Heart left ventricle (tissue), 16 donors: Measurements from ENCODE around the gene TSC2. TPM values are rescaled to one million over a fixed set of nuclear protein-coding genes. Genes with fewer than 3 reads are reported as not detected.

Source experiments
- ATAC-seq, 4 donors: fragments of 200-7000 bp; cut with Tn5 transposase; one replicate each; pipeline ENCODE4 v1.9.1; 2020 to 2022; ENCODE audit warnings: moderate library complexity in 4 of 4, mild to moderate bottlenecking in 3 of 4, moderate number of reproducible peaks in 1 of 4
- DNase-seq, 5 donors: peaks; one replicate each; pipeline ENCODE4 v3.0.0-alpha.2; 2020
- H3K27ac ChIP-seq, 12 donors: fragments of 200-600 bp; sonication (generic) in 4 of 12; one replicate each; pipeline versions ENCODE4 v1.5.0 to v1.8.0; 2016 to 2022; ENCODE audit warnings: mild to moderate bottlenecking in 2 of 12
- H3K27me3 ChIP-seq, 9 donors: fragments of 200-600 bp; sonication (generic) in 2 of 9; one replicate each; pipeline versions ENCODE4 v1.5.1 to v1.8.0; 2016 to 2022; ENCODE audit warnings: mild to moderate bottlenecking in 3 of 9
- H3K36me3 ChIP-seq, 9 donors: fragments of 200-600 bp; sonication (generic) in 2 of 9; one replicate each; pipeline versions ENCODE4 v1.5.0 to v1.8.0; 2018 to 2022; ENCODE audit warnings: mild to moderate bottlenecking in 2 of 9
- H3K4me1 ChIP-seq, 12 donors: fragments of 200-600 bp; sonication (generic) in 4 of 12; one replicate each; pipeline versions ENCODE4 v1.5.0 to v1.8.0; 2016 to 2022; ENCODE audit warnings: mild to moderate bottlenecking in 3 of 12
- H3K4me3 ChIP-seq, 12 donors: fragments of 200-600 bp; sonication (generic) in 4 of 12; one replicate each; pipeline versions ENCODE4 v1.5.0 to v1.8.0; 2017 to 2022; ENCODE audit warnings: mild to moderate bottlenecking in 9 of 12, moderate library complexity in 4 of 12
- H3K9me3 ChIP-seq, 12 donors: fragments of 200-600 bp; sonication (generic) in 4 of 12; one replicate each; pipeline versions ENCODE4 v1.5.0 to v1.8.0; 2016 to 2022; ENCODE audit warnings: mild to moderate bottlenecking in 1 of 12
- POLR2A ChIP-seq, 2 donors: fragments of 450-650 bp; IDR thresholded peaks; one replicate each; pipeline ENCODE4 v1.6.1; 2017; ENCODE audit warnings: antibody characterized with exemption in 2 of 2, mild to moderate bottlenecking in 2 of 2, moderate library complexity in 2 of 2
- WGBS, 4 donors: extraction: QIAGEN DNeasy Blood & Tissue Kit in 2 of 4; methylation state at CpG; one replicate each; pipeline versions ENCODE4 v1.1.5 to v1.1.7; 2013 to 2018; 5-methylcytosine and 5-hydroxymethylcytosine counted together
- intact Hi-C, 10 donors: fragments of 100-400 bp; cut with DNase I; formaldehyde crosslinking; loops; one replicate each; pipeline versions ENCODE4 v1.11.1 to v1.14.2; 2022
- polyA plus RNA-seq, 2 donors: library from polyadenylated mRNA; stranded (reverse); fragments of 200-250 nt; gene quantifications; one replicate each; pipeline ENCODE4 v1.2.3, GENCODE V29; 2013
- total RNA-seq, 9 donors: library from RNA; depleted of rRNA in 2 of 9; stranded (reverse); fragments of >200 nt in 2 of 9; fragmentation: NEBNext Ultra II Directional in 3 of 9; extraction: Animal tissue kit (Norgen Biotek cat#: 25700) in 3 of 9; gene quantifications; one replicate each; pipeline versions ENCODE4 v1.1.0 to v1.2.4, GENCODE V29; 2016 to 2023
- TF ChIP-seq, protein P1 (sequence below), 12 donors: fragments of 200-600 bp; sonication (generic) in 4 of 12; IDR thresholded peaks; one replicate each; pipeline versions ENCODE4 v1.5.0 to v1.8.0; 2018 to 2022; ENCODE audit warnings: antibody characterized with exemption in 12 of 12, mild to moderate bottlenecking in 5 of 12
- donor health status: ischemic (EF 13 %, LVEDD 7.1; RV severe dilation, severe dysfunction).
- donor health status: healthy with polysubstance abuse.
- donor health status: DM: no; HTN: yes; CAD: no.
- donor health status: DM: no; HTN: no; CAD: no.
- donor health status: ischemic (EF 25% LVEDD 6.9; RV normal size, moderate dysfunction).
- donor health status: ischemic (EF 25% LVEDD 5.7; RV mildly dilated, moderate dysfunction).
- donor health status: healthy.
- donor health status: DM: yes; HTN: yes; CAD: no.
- donor health status: ischemic (EF 35%, LVEDD 5.7; RV mildly dilated, moderate dysfunction).
- donor health status: nonischemic (EF 11% LVEDD 7.7; RV severe dilation, severe dysfunction).
- donor health status: DM: yes; HTN: yes; CAD: no.
- donor health status: PGD.
- donor health status: ischemic (EF 29% LVEDD 5.4; RV normal size, mild dysfunction).
- donor health status: nonischemic (EF 23%, LVEDD 6.1; RV moderate dilation, normal function).

Gene TSC2
- total and polyA plus RNA-seq, 11 donors: 33.3 to 94.5 (median 67.7) TPM

GRCh38 chr16:2057438-2057837 lies 9.7 kb downstream of the TSC2 start:
- WGBS, 4 donors: 81 to 93% (median 92%) methylated on average over 10 of the region's 10 CpGs
- ATAC-seq: no peak
- peaks cover 0 to 87% (median 69%) of the 10 kb centered on the region in 9 donors for H3K36me3 ChIP-seq
- no peak overlapping the region for H3K27ac ChIP-seq
- H3K4me3 ChIP-seq: no peak overlapping the region
- TF ChIP-seq, protein P1, sequence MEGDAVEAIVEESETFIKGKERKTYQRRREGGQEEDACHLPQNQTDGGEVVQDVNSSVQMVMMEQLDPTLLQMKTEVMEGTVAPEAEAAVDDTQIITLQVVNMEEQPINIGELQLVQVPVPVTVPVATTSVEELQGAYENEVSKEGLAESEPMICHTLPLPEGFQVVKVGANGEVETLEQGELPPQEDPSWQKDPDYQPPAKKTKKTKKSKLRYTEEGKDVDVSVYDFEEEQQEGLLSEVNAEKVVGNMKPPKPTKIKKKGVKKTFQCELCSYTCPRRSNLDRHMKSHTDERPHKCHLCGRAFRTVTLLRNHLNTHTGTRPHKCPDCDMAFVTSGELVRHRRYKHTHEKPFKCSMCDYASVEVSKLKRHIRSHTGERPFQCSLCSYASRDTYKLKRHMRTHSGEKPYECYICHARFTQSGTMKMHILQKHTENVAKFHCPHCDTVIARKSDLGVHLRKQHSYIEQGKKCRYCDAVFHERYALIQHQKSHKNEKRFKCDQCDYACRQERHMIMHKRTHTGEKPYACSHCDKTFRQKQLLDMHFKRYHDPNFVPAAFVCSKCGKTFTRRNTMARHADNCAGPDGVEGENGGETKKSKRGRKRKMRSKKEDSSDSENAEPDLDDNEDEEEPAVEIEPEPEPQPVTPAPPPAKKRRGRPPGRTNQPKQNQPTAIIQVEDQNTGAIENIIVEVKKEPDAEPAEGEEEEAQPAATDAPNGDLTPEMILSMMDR (IDR thresholded peaks at IDR 0.05): no peak
- TF ChIP-seq POLR2A (IDR thresholded peaks at IDR 0.05): no peak
- intact Hi-C loops: loop anchor here in 3 of 10 donors (2.0 to 5.0 kb wide), 2 partner anchors 35 kb away; no protein-coding TSS in a partner anchor
- no peaks in the 10 kb centered on the region for H3K4me1 ChIP-seq
- H3K27me3 ChIP-seq: no peaks in the 10 kb centered on the region
- no peak for DNase-seq
- no peaks in the 10 kb centered on the region for H3K9me3 ChIP-seq

DNA sequence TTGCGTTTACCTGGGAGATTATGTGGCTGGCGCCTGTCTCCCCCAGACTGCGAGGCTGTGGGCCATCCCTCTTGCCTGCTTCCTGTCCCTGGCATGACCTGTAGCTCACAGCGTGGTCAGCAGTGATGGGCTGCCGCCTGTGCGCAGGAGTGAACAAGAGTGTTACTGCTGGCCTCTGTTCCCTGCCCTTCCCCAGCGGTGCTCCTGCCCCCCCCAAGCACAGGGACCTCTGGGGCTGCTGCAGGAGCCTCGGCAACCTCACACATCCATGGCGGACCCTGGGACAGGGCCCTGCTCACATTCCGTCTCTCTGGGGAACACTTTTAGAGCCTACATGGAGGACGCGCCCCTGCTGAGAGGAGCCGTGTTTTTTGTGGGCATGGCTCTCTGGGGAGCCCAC lies 10.6 kb downstream of the TSC2 start:
- no peak for DNase-seq
- peaks cover 0 to 87% (median 69%) of the 10 kb centered on the region in 9 donors for H3K36me3 ChIP-seq
- ATAC-seq: no peak
- H3K27ac ChIP-seq: no peak overlapping the region
- no peaks in the 10 kb centered on the region for H3K27me3 ChIP-seq
- H3K4me1 ChIP-seq: no peaks in the 10 kb centered on the region
- TF ChIP-seq, protein P1 (IDR thresholded peaks at IDR 0.05): no peak
- no peak for TF ChIP-seq POLR2A (IDR thresholded peaks at IDR 0.05)
- intact Hi-C loops: loop anchor here in 2 of 10 donors (5.0 kb wide), 1 partner anchor 36 kb away; no protein-coding TSS in a partner anchor
- H3K4me3 ChIP-seq: no peak overlapping the region
- WGBS, 4 donors: 90 to 91% (median 90%) methylated on average over 13 of the region's 13 CpGs
- no peaks in the 10 kb centered on the region for H3K9me3 ChIP-seq

DNA sequence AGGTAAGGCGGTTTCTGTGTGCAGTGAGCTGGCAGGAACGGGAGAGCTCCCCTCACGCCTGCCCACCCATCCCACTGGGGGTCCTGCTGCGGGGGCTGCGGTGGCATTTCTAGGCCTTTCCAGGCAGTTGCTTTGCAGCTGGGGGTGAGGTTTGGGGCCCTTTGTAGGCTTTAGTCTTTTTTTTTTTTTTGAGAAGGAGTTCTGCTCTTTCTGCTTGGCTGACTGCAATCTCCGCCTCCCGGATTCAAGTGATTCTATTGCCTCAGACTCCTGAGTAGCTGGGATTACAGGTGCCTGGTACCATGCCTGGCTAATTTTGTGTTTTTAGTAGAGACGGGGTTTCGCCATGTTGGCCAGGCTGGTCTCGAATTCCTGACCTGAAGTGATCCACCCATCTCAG lies 11.1 kb downstream of the TSC2 start:
- ATAC-seq: peak in 1 of 4 donors; percentile 28
- TF ChIP-seq, protein P1 (IDR thresholded peaks at IDR 0.05): no peak
- TF ChIP-seq POLR2A (IDR thresholded peaks at IDR 0.05): no peak
- Histone ChIP-seq H3K36me3 (peaks cover 0 to 87% (median 69%) of the 10 kb centered on the region in 9 donors), H3K27ac (no peak overlapping the region), H3K4me3 (no peak overlapping the region), H3K27me3 (no peaks in the 10 kb centered on the region), H3K9me3 (no peaks in the 10 kb centered on the region), H3K4me1 (no peaks in the 10 kb centered on the region)
- WGBS, 4 donors: 95 to 97% (median 96%) methylated on average over 10 of the region's 10 CpGs
- intact Hi-C loops: loop anchor here in 2 of 10 donors (5.0 kb wide), 1 partner anchor 37 kb away; no protein-coding TSS in a partner anchor
- DNase-seq: no peak

GRCh38 chr16:2060346-2060745 lies 12.6 kb downstream of the TSC2 start:
- peaks cover 0 to 87% (median 69%) of the 10 kb centered on the region in 9 donors for H3K36me3 ChIP-seq
- H3K9me3 ChIP-seq: no peaks in the 10 kb centered on the region
- no peaks in the 10 kb centered on the region for H3K27me3 ChIP-seq
- no peak overlapping the region for H3K4me3 ChIP-seq
- 87 to 93% (median 91%) methylated on average over 10 to 17 of the region's 17 CpGs for WGBS, 4 donors
- TF ChIP-seq, protein P1 (IDR thresholded peaks at IDR 0.05): no peak
- no peak for TF ChIP-seq POLR2A (IDR thresholded peaks at IDR 0.05)
- ATAC-seq (no peak), DNase-seq (no peak)
- intact Hi-C loops: no loop called here
- H3K4me1 ChIP-seq: no peaks in the 10 kb centered on the region
- H3K27ac ChIP-seq: no peak overlapping the region
